GM19455 (cell line): ENCODE measurements around the gene LRIG2.
A peak's percentile ranks its signal among the peaks of the same experiment; 100 is the strongest.
"Not testable (repeated sequence)": the region's sequence is repeated elsewhere in the genome, so short reads cannot be mapped to it uniquely, and the experiment has no call there.

Experiments
- ATAC-seq: cut with Tn5 transposase; IDR thresholded peaks from one replicate; pipeline ENCODE4 v1.9.1; 2021; ENCODE audit not compliant: unreplicated experiment

The LRIG2 gene

GRCh38 chr1:113072757-113073478 is at the start of gene LRIG2:
TSS of gene LRIG2 (plus strand) at chr1:113073198. CDS start at chr1:113073407, 209 bp downstream.
- ATAC-seq = peak; percentile 96

GRCh38 chr1:113023316-113023715 is 49.7 kb upstream of the LRIG2 start:
- not testable (repeated sequence) for ATAC-seq

GRCh38 chr1:113027007-113027406 is 46.0 kb upstream of the LRIG2 start:
- no peak for ATAC-seq

GRCh38 chr1:113027449-113027848 is 45.5 kb upstream of the LRIG2 start:
- ATAC-seq = no peak

- ATAC-seq = no peak
Measured at GRCh38 chr1:113029822-113030221, 43.2 kb upstream of the LRIG2 start.

GRCh38 chr1:113031171-113031933 is 41.6 kb upstream of the LRIG2 start:
- no peak for ATAC-seq

- ATAC-seq = no peak
Measured at GRCh38 chr1:113035086-113035485, 37.9 kb upstream of the LRIG2 start.

- no peak for ATAC-seq
Measured at GRCh38 chr1:113036639-113037321, 36.2 kb upstream of the LRIG2 start.

GRCh38 chr1:113040041-113040440 is 33.0 kb upstream of the LRIG2 start:
- no peak for ATAC-seq

GRCh38 chr1:113040718-113041412 is 32.1 kb upstream of the LRIG2 start:
- no peak for ATAC-seq

GRCh38 chr1:113041569-113042284 is 31.3 kb upstream of the LRIG2 start:
- ATAC-seq = no peak

GRCh38 chr1:113042285-113043143 is 30.5 kb upstream of the LRIG2 start:
- ATAC-seq = no peak

GRCh38 chr1:113043144-113043488 is 29.9 kb upstream of the LRIG2 start:
- not testable (repeated sequence) for ATAC-seq

GRCh38 chr1:113046569-113046968 is 26.4 kb upstream of the LRIG2 start:
- ATAC-seq = no peak

- no peak for ATAC-seq
Measured at GRCh38 chr1:113048064-113048463, 24.9 kb upstream of the LRIG2 start.

GRCh38 chr1:113053344-113054126 is 19.5 kb upstream of the LRIG2 start:
- no peak for ATAC-seq

GRCh38 chr1:113055570-113055969 is 17.4 kb upstream of the LRIG2 start:
- ATAC-seq = no peak

- no peak for ATAC-seq
Measured at GRCh38 chr1:113057006-113057405, 16.0 kb upstream of the LRIG2 start.
